Measurements from ENCODE around the gene RBMS3. TPM values are rescaled to one million over a fixed set of nuclear protein-coding genes. Genes with fewer than 3 reads are reported as not detected.

The RBMS3 gene
- total and polyA plus RNA-seq, 9 donors, result 11.6 to 79.2 (median 63.1) TPM

DNA sequence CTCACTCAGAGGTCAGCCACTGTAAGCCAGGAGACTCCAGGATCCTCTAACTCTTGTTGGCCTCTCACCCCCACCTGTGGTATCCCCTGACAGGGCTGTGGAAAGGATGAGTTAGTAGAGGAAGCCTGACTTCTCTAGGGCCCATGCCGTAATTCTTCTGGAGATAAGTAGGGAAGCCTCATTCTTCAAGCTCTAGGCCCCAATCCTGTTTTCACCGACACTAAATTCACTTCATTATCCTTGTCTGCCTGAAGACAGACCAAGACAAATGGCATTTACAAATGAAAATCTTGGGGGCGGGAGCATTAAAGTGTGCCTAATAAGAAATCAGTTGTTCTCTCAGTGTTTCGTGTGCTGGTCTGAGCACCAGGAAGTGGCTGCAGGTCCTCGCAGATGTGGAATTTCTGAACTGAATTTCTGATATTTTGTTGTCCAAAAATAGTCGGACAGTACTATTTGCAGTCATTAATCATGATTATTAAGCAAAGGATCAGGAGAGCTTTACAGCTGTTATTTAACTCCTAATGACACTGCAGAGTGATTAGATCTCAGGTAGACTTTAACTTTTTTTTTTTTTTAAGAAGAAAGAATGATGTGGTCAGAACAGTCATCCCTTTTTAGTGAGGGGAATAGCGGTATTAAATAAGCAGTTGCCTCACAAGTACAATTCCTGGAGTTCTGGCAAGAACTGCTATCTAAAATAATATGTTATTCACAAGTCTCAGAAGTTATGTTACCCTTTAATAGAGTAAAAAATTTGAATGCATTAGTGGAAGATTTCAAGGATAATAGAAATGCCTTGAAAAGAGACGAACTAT lies 58.4 kb downstream of the RBMS3 start:
- no peaks in the 10 kb centered on the region for H3K9me3 ChIP-seq
- peaks cover 10% of the 10 kb centered on the region for H3K4me1 ChIP-seq (ENCODE audit: insufficient read depth)
- H3K4me3 ChIP-seq, result no peak overlapping the region
- no peak overlapping the region for H3K27ac ChIP-seq
- TF ChIP-seq EP300 (IDR thresholded peaks at IDR 0.05), result no peak
- TF ChIP-seq, protein P1, sequence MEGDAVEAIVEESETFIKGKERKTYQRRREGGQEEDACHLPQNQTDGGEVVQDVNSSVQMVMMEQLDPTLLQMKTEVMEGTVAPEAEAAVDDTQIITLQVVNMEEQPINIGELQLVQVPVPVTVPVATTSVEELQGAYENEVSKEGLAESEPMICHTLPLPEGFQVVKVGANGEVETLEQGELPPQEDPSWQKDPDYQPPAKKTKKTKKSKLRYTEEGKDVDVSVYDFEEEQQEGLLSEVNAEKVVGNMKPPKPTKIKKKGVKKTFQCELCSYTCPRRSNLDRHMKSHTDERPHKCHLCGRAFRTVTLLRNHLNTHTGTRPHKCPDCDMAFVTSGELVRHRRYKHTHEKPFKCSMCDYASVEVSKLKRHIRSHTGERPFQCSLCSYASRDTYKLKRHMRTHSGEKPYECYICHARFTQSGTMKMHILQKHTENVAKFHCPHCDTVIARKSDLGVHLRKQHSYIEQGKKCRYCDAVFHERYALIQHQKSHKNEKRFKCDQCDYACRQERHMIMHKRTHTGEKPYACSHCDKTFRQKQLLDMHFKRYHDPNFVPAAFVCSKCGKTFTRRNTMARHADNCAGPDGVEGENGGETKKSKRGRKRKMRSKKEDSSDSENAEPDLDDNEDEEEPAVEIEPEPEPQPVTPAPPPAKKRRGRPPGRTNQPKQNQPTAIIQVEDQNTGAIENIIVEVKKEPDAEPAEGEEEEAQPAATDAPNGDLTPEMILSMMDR (IDR thresholded peaks at IDR 0.05), result no peak
- no peak for TF ChIP-seq POLR2A (IDR thresholded peaks at IDR 0.05)
- intact Hi-C loops (cut with DNase I), result no loop called here
- H3K27me3 ChIP-seq, result no peaks in the 10 kb centered on the region
- 50 to 71% (median 55%) methylated on average over 8 of the region's 8 CpGs for WGBS, 3 donors
- DNase-seq, result no peak
- H3K36me3 ChIP-seq, result no peaks in the 10 kb centered on the region

DNA sequence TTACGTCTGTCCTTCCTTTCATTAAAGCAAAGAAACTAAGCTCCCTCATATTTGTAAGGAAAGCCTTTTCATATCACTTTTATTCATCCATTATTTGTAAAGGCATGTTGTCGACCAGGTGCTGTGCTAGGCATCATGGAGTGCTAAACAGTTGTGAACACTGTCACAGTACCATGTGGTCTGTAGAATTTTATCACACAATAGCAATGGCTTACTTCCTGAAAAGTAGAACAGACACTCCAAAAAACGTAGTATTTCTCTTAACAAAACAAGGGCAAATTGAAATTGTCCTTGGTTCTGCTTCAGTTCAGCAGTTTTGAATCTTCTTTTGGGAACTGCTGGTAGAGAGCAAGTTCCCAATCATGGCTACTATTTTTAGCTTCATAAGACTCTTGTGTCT lies 63.3 kb downstream of the RBMS3 start:
- DNase-seq, result no peak
- 86 to 87% (median 87%) methylated on average over 3 of the region's 3 CpGs for WGBS, 3 donors
- TF ChIP-seq EP300 (IDR thresholded peaks at IDR 0.05) (no peak), POLR2A (IDR thresholded peaks at IDR 0.05) (no peak)
- TF ChIP-seq, protein P1 (IDR thresholded peaks at IDR 0.05), result no peak
- Histone ChIP-seq H3K9me3 (no peaks in the 10 kb centered on the region), H3K4me3 (no peak overlapping the region), H3K4me1 (ENCODE audit: insufficient read depth) (peaks cover 2% of the 10 kb centered on the region), H3K27ac (no peak overlapping the region), H3K27me3 (no peaks in the 10 kb centered on the region), H3K36me3 (no peaks in the 10 kb centered on the region)
- intact Hi-C loops (cut with DNase I), result no loop called here

DNA sequence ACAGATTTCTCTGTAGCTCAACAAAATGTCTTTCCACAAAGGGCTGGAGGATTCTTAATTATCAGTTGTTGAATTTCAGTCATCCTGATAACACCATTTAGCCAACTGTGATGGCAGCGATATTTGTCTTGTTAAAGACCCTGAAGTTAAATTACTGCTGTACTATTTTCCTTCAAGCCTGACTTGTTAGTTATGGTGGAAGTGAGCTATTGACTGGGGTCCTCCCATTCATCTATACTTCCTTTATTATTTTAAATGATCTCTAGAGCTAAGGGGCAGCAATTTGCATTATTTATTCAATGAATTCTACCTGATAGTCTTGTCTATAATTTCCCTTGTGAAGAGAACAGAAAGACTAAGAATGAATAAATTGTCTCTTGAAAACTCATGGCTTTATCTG lies 64.1 kb downstream of the RBMS3 start:
- Histone ChIP-seq H3K4me3 (no peak overlapping the region), H3K4me1 (ENCODE audit: insufficient read depth) (no peaks in the 10 kb centered on the region), H3K27ac (no peak overlapping the region), H3K9me3 (no peaks in the 10 kb centered on the region), H3K36me3 (no peaks in the 10 kb centered on the region), H3K27me3 (no peaks in the 10 kb centered on the region)
- DNase-seq, result no peak
- intact Hi-C loops (cut with DNase I), result no loop called here
- TF ChIP-seq POLR2A (IDR thresholded peaks at IDR 0.05), result no peak
- TF ChIP-seq, protein P1 (IDR thresholded peaks at IDR 0.05), result no peak
- TF ChIP-seq EP300 (IDR thresholded peaks at IDR 0.05), result no peak
- WGBS, 3 donors, result 89 to 97% (median 89%) methylated on average over 1 of the region's 1 CpG

DNA sequence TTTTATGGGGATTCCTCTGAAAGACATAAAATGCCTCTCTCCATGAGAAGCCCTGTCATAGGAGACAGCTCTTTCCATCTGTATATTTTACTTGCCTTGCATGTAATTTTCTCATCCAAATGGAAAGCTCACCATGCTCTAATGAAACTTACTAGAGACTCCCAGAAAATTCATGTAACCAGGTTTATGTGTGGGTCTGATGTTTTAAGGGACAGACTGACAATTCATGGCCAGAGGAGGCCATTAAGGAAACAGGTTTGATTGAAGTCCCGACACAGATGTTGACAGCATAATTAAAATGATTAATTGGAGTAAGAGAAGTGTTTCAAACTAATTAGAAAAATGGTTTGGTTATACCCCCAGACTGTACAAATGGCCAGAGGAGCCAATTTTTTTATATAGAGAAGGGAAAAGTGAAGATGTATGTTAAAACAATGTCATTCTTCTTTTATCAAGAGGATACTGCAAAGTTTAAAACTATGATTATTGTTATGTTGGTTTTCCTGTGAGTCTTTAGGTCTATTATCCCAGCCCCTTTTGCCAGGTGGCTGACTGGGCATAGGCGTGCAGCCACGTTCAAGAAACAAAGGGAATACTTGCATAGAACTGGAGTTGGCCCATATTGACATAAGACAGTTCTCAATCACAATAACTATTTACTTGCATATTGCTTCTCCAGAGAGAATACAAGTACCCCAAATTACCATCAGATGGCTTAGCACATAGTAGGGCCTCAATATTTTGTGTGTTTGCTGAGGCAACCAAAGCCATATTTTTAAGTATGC lies 64.8 kb downstream of the RBMS3 start:
- Histone ChIP-seq H3K27me3 (no peaks in the 10 kb centered on the region), H3K4me1 (ENCODE audit: insufficient read depth) (no peaks in the 10 kb centered on the region), H3K27ac (no peak overlapping the region), H3K36me3 (no peaks in the 10 kb centered on the region), H3K9me3 (no peaks in the 10 kb centered on the region), H3K4me3 (no peak overlapping the region)
- TF ChIP-seq, protein P1 (IDR thresholded peaks at IDR 0.05), result no peak
- TF ChIP-seq POLR2A (IDR thresholded peaks at IDR 0.05) (no peak), EP300 (IDR thresholded peaks at IDR 0.05) (no peak)
- DNase-seq, result no peak
- WGBS, 3 donors, result 65 to 97% (median 82%) methylated on average over 3 of the region's 3 CpGs
- intact Hi-C loops (cut with DNase I), result no loop called here
